ENCODE measurements around the gene COBL. TPM values are rescaled to one million over a fixed set of nuclear protein-coding genes. Genes with fewer than 3 reads are reported as not detected.

COBL gene
- total RNA-seq, 1 donor from 2014 or later, result not detected

GRCh38 chr7:51274955-51275354 is 41.7 kb downstream of the COBL start:
- Mint-ChIP-seq H3K4me1 (ENCODE audit: unreplicated experiment) (no peaks in the 10 kb centered on the region), H3K27me3 (ENCODE audit: unreplicated experiment) (peaks cover 24% of the 10 kb centered on the region), H3K36me3 (ENCODE audit: unreplicated experiment) (no peaks in the 10 kb centered on the region), H3K9me3 (ENCODE audit: unreplicated experiment) (no peaks in the 10 kb centered on the region), H3K27ac (ENCODE audit: unreplicated experiment) (no peak overlapping the region), H3K4me3 (ENCODE audit: unreplicated experiment) (no peak overlapping the region)
- DNase-seq (ENCODE audit: extremely low spot score, unreplicated experiment), result no peak
- no peak for TF ChIP-seq CTCF (IDR thresholded peaks at IDR 0.05)

- H3K4me1 Mint-ChIP-seq (ENCODE audit: unreplicated experiment), result no peaks in the 10 kb centered on the region
- H3K4me3 Mint-ChIP-seq (ENCODE audit: unreplicated experiment), result no peak overlapping the region
- no peaks in the 10 kb centered on the region for H3K36me3 Mint-ChIP-seq (ENCODE audit: unreplicated experiment)
- no peak overlapping the region for H3K27ac Mint-ChIP-seq (ENCODE audit: unreplicated experiment)
- H3K27me3 Mint-ChIP-seq (ENCODE audit: unreplicated experiment), result peaks cover 17% of the 10 kb centered on the region
- DNase-seq (ENCODE audit: extremely low spot score, unreplicated experiment), result no peak
- H3K9me3 Mint-ChIP-seq (ENCODE audit: unreplicated experiment), result no peaks in the 10 kb centered on the region
- no peak for TF ChIP-seq CTCF (IDR thresholded peaks at IDR 0.05)
Observed at GRCh38 chr7:51274001-51274400, 42.6 kb downstream of the COBL start.

GRCh38 chr7:51273360-51273759 is 43.2 kb downstream of the COBL start:
- Mint-ChIP-seq H3K36me3 (ENCODE audit: unreplicated experiment) (no peaks in the 10 kb centered on the region), H3K4me3 (ENCODE audit: unreplicated experiment) (no peak overlapping the region)
- DNase-seq (ENCODE audit: extremely low spot score, unreplicated experiment), result no peak

GRCh38 chr7:51270965-51271364 is 45.6 kb downstream of the COBL start:
- Mint-ChIP-seq H3K27ac (ENCODE audit: unreplicated experiment) (no peak overlapping the region), H3K9me3 (ENCODE audit: unreplicated experiment) (no peaks in the 10 kb centered on the region), H3K4me3 (ENCODE audit: unreplicated experiment) (no peak overlapping the region), H3K27me3 (ENCODE audit: unreplicated experiment) (peaks cover 17% of the 10 kb centered on the region), H3K36me3 (ENCODE audit: unreplicated experiment) (no peaks in the 10 kb centered on the region), H3K4me1 (ENCODE audit: unreplicated experiment) (no peaks in the 10 kb centered on the region)
- no peak for DNase-seq (ENCODE audit: extremely low spot score, unreplicated experiment)
- TF ChIP-seq CTCF (IDR thresholded peaks at IDR 0.05), result no peak

More at GRCh38 chr7:51273360-51273759, 43.2 kb downstream of the COBL start:
- Mint-ChIP-seq H3K9me3 (ENCODE audit: unreplicated experiment) (no peaks in the 10 kb centered on the region), H3K27ac (ENCODE audit: unreplicated experiment) (no peak overlapping the region), H3K27me3 (ENCODE audit: unreplicated experiment) (peaks cover 17% of the 10 kb centered on the region), H3K4me1 (ENCODE audit: unreplicated experiment) (no peaks in the 10 kb centered on the region)
- no peak for TF ChIP-seq CTCF (IDR thresholded peaks at IDR 0.05)

- H3K4me1 Mint-ChIP-seq (ENCODE audit: unreplicated experiment), result no peaks in the 10 kb centered on the region
- H3K36me3 Mint-ChIP-seq (ENCODE audit: unreplicated experiment), result no peaks in the 10 kb centered on the region
- TF ChIP-seq CTCF (IDR thresholded peaks at IDR 0.05), result no peak
- H3K27ac Mint-ChIP-seq (ENCODE audit: unreplicated experiment), result no peak overlapping the region
- peaks cover 17% of the 10 kb centered on the region for H3K27me3 Mint-ChIP-seq (ENCODE audit: unreplicated experiment)
- DNase-seq (ENCODE audit: extremely low spot score, unreplicated experiment), result no peak
- H3K4me3 Mint-ChIP-seq (ENCODE audit: unreplicated experiment), result no peak overlapping the region
- H3K9me3 Mint-ChIP-seq (ENCODE audit: unreplicated experiment), result no peaks in the 10 kb centered on the region
Observed at GRCh38 chr7:51269911-51270310, 46.7 kb downstream of the COBL start.

All from osteocyte (in vitro differentiated cells).